ENCODE results near the gene CPT1C. TPM values are rescaled to one million over a fixed set of nuclear protein-coding genes. Genes with fewer than 3 reads are reported as not detected.

The CPT1C gene
- total and polyA plus RNA-seq, 4 donors, result 0.37 to 0.75 (median 0.59) TPM

DNA sequence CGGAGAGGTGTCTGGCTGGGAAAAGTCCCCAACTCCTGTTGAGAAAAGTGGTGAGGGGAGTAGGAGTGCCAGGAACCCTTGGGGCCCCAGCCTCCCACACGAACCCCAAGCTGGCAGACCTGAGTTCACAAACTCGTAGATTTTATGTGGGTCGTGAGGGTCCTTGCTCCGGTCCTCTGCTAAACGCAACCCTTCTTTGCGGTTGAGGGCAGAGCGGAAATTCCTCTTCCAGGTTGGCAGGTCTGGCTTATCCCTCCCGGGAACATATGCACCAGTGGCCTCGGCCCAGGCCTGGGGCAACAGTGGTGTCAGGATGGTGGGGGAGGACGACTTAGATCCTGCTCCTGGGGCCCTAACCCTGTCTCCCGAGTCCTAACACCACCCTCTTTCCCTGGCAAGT lies 27.7 kb upstream of the CPT1C start:
- H3K4me3 ChIP-seq (ENCODE audit: low read depth in 1 of 3, low read length in 3 of 3), result no peak overlapping the region

DNA sequence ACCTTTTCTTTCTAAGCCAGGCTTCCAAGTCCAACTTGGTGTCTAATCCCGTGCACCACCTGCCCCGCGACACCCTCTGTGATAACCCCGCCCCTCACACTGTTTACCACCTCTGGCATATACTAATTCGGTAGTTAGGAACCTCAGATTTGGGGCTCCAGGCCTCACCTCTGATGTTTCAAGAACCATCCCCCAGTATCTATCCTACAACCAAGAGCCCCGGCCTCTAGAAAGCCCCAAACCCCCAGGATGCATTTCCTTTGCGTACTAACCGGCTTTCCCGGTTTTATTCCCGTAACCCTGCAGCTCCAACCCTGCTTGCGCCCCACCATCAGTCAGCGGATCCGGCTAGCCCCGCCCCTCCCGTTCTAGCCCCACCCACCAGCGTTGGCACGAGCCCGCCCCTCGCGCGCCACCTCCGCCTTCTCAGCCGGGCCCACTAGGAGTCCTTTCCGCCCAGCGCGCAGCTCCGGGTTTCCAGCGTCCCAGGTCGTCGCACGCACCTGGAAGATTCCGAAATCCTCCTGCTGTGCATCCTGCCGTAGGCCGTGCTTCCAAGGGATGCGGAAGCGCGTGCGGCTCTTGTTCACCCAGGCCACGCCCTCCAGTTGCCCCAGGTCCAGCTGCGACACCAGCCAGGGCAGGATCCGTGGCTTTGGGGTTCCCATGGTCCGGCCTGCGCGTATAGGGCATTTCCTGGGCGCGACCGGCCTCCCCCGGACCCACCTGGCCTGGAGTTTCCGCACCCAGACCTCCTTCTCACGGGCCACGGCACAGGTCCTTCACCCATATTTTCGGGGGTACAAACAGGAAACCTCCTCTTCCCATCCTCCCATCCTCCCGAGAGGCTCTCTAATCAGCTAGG lies 26.5 kb upstream of the CPT1C start:
- WGBS, result under 1% methylated on average over 53 of the region's 53 CpGs
- H3K27ac ChIP-seq (ENCODE audit: low read depth in 1 of 2, low read length in 2 of 2), result peak overlapping the region; percentile 88 to 91
- peaks cover 7 to 35% (median 27%) of the 10 kb centered on the region in 4 donors for H3K4me1 ChIP-seq (ENCODE audit: control insufficient read depth in 4 of 4, insufficient read depth in 4 of 4, low read length in 3 of 4)
- no peaks in the 10 kb centered on the region for H3K9me3 ChIP-seq (ENCODE audit: control insufficient read depth in 4 of 4, low read length in 3 of 4)
- peak overlapping the region; percentile 84 to 86 for H3K9ac ChIP-seq (ENCODE audit: low read depth in 1 of 2, low read length in 2 of 2)
- no peaks in the 10 kb centered on the region for H3K27me3 ChIP-seq (ENCODE audit: control insufficient read depth in 4 of 4, insufficient read depth in 4 of 4, low read length in 3 of 4)
- H3K36me3 ChIP-seq (ENCODE audit: control insufficient read depth in 4 of 4, insufficient read depth in 3 of 4, low read depth in 1 of 4, low read length in 3 of 4), result peaks cover 8 to 27% (median 8%) of the 10 kb centered on the region in 4 donors
- peak; percentile 98 for DNase-seq (ENCODE audit: low spot score)
- TF ChIP-seq FOXA1 (IDR thresholded peaks at IDR 0.05), result no peak
- peak in 1 of 2 donors; percentile 48 for TF ChIP-seq GABPA (IDR thresholded peaks at IDR 0.05 in 1 of 2, conservative IDR thresholded peaks at IDR 0.05 in 1 of 2)
- TF ChIP-seq, protein P1, sequence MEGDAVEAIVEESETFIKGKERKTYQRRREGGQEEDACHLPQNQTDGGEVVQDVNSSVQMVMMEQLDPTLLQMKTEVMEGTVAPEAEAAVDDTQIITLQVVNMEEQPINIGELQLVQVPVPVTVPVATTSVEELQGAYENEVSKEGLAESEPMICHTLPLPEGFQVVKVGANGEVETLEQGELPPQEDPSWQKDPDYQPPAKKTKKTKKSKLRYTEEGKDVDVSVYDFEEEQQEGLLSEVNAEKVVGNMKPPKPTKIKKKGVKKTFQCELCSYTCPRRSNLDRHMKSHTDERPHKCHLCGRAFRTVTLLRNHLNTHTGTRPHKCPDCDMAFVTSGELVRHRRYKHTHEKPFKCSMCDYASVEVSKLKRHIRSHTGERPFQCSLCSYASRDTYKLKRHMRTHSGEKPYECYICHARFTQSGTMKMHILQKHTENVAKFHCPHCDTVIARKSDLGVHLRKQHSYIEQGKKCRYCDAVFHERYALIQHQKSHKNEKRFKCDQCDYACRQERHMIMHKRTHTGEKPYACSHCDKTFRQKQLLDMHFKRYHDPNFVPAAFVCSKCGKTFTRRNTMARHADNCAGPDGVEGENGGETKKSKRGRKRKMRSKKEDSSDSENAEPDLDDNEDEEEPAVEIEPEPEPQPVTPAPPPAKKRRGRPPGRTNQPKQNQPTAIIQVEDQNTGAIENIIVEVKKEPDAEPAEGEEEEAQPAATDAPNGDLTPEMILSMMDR (IDR thresholded peaks at IDR 0.05; ENCODE audit: low read depth, low read length, missing input control), result peak; percentile 29
- TF ChIP-seq RAD21 (IDR thresholded peaks at IDR 0.05), result no peak
- TF ChIP-seq YY1 (IDR thresholded peaks at IDR 0.05), result peak; percentile 53
- no peak for TF ChIP-seq TAF1 (conservative IDR thresholded peaks at IDR 0.05)
- peak; percentile 34 for TF ChIP-seq SP1 (IDR thresholded peaks at IDR 0.05)
- TF ChIP-seq HNF4A (conservative IDR thresholded peaks at IDR 0.05), result no peak
- no peak for TF ChIP-seq NR2F2 (IDR thresholded peaks at IDR 0.05)
- TF ChIP-seq, protein P2, sequence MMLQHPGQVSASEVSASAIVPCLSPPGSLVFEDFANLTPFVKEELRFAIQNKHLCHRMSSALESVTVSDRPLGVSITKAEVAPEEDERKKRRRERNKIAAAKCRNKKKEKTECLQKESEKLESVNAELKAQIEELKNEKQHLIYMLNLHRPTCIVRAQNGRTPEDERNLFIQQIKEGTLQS (IDR thresholded peaks at IDR 0.05), result no peak
- TF ChIP-seq, protein P3, sequence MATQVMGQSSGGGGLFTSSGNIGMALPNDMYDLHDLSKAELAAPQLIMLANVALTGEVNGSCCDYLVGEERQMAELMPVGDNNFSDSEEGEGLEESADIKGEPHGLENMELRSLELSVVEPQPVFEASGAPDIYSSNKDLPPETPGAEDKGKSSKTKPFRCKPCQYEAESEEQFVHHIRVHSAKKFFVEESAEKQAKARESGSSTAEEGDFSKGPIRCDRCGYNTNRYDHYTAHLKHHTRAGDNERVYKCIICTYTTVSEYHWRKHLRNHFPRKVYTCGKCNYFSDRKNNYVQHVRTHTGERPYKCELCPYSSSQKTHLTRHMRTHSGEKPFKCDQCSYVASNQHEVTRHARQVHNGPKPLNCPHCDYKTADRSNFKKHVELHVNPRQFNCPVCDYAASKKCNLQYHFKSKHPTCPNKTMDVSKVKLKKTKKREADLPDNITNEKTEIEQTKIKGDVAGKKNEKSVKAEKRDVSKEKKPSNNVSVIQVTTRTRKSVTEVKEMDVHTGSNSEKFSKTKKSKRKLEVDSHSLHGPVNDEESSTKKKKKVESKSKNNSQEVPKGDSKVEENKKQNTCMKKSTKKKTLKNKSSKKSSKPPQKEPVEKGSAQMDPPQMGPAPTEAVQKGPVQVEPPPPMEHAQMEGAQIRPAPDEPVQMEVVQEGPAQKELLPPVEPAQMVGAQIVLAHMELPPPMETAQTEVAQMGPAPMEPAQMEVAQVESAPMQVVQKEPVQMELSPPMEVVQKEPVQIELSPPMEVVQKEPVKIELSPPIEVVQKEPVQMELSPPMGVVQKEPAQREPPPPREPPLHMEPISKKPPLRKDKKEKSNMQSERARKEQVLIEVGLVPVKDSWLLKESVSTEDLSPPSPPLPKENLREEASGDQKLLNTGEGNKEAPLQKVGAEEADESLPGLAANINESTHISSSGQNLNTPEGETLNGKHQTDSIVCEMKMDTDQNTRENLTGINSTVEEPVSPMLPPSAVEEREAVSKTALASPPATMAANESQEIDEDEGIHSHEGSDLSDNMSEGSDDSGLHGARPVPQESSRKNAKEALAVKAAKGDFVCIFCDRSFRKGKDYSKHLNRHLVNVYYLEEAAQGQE (IDR thresholded peaks at IDR 0.05), result no peak
- no peak for TF ChIP-seq HNF4G (IDR thresholded peaks at IDR 0.05)
- TF ChIP-seq RXRA (IDR thresholded peaks at IDR 0.05), result no peak
- TF ChIP-seq, protein P4, sequence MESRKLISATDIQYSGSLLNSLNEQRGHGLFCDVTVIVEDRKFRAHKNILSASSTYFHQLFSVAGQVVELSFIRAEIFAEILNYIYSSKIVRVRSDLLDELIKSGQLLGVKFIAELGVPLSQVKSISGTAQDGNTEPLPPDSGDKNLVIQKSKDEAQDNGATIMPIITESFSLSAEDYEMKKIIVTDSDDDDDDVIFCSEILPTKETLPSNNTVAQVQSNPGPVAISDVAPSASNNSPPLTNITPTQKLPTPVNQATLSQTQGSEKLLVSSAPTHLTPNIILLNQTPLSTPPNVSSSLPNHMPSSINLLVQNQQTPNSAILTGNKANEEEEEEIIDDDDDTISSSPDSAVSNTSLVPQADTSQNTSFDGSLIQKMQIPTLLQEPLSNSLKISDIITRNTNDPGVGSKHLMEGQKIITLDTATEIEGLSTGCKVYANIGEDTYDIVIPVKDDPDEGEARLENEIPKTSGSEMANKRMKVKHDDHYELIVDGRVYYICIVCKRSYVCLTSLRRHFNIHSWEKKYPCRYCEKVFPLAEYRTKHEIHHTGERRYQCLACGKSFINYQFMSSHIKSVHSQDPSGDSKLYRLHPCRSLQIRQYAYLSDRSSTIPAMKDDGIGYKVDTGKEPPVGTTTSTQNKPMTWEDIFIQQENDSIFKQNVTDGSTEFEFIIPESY (IDR thresholded peaks at IDR 0.05), result no peak
- TF ChIP-seq, protein P5, sequence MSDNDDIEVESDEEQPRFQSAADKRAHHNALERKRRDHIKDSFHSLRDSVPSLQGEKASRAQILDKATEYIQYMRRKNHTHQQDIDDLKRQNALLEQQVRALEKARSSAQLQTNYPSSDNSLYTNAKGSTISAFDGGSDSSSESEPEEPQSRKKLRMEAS (IDR thresholded peaks at IDR 0.05), result no peak
- TF ChIP-seq JUND (IDR thresholded peaks at IDR 0.05), result no peak
- TF ChIP-seq EGR1 (IDR thresholded peaks at IDR 0.05; ENCODE audit: low read depth in 2 of 2), result no peak
- no peak for TF ChIP-seq FOXA2 (IDR thresholded peaks at IDR 0.05)
- peak overlapping the region; percentile 66 to 91 (median 91) for H3K4me3 ChIP-seq (ENCODE audit: low read depth in 1 of 3, low read length in 3 of 3)

More for the DNA sequence above, 27.7 kb upstream of the CPT1C start:
- TF ChIP-seq FOXA2 (IDR thresholded peaks at IDR 0.05) (no peak), RXRA (IDR thresholded peaks at IDR 0.05) (no peak), SP1 (IDR thresholded peaks at IDR 0.05) (no peak)
- Histone ChIP-seq H3K27me3 (ENCODE audit: control insufficient read depth in 4 of 4, insufficient read depth in 4 of 4, low read length in 3 of 4) (no peaks in the 10 kb centered on the region), H3K36me3 (ENCODE audit: control insufficient read depth in 4 of 4, insufficient read depth in 3 of 4, low read depth in 1 of 4, low read length in 3 of 4) (peaks cover 10 to 37% (median 17%) of the 10 kb centered on the region in 4 donors), H3K27ac (ENCODE audit: low read depth in 1 of 2, low read length in 2 of 2) (no peak overlapping the region), H3K4me1 (ENCODE audit: control insufficient read depth in 4 of 4, insufficient read depth in 4 of 4, low read length in 3 of 4) (peaks cover 7 to 35% (median 27%) of the 10 kb centered on the region in 4 donors), H3K9ac (ENCODE audit: low read depth in 1 of 2, low read length in 2 of 2) (no peak overlapping the region), H3K9me3 (ENCODE audit: control insufficient read depth in 4 of 4, low read length in 3 of 4) (no peaks in the 10 kb centered on the region)
- WGBS, result 94% methylated on average over 12 of the region's 12 CpGs
- no peak for DNase-seq (ENCODE audit: low spot score)

All from liver (tissue), 9 donors.